HG03039 (cell line): Measurements from ENCODE around the gene C17orf100.
A peak's percentile ranks its signal among the peaks of the same experiment; 100 is the strongest.
"Not testable (repeated sequence)": the region's sequence is repeated elsewhere in the genome, so short reads cannot be mapped to it uniquely, and the experiment has no call there.

Experiments used
- ATAC-seq: cut with Tn5 transposase; IDR thresholded peaks from one replicate; pipeline ENCODE4 v1.9.1; 2021; ENCODE audit warnings: mild to moderate bottlenecking, moderate library complexity; ENCODE audit not compliant: unreplicated experiment

Gene C17orf100

GRCh38 chr17:6640536-6641246 is 10.9 kb upstream of the C17orf100 start, which contains the start of the genes KIAA0753 and TXNDC17:
Gene KIAA0753 (minus strand): TSS chr17:6640711. CDS start chr17:6635103, 5,608 bp downstream.
Gene TXNDC17 (plus strand): TSS chr17:6641060. CDS start chr17:6641083, 23 bp downstream.
- ATAC-seq = peak; percentile 81

GRCh38 chr17:6641247-6641863 is 10.2 kb upstream of the C17orf100 start:
- ATAC-seq = peak; percentile 6

GRCh38 chr17:6642592-6642991 is 9.0 kb upstream of the C17orf100 start:
- ATAC-seq = no peak

GRCh38 chr17:6643451-6644125 is 8.0 kb upstream of the C17orf100 start:
- ATAC-seq = no peak

GRCh38 chr17:6648181-6648580 is 3.4 kb upstream of the C17orf100 start:
- no peak for ATAC-seq

- no peak for ATAC-seq
Observed at GRCh38 chr17:6651919-6652452, 424 bp downstream of the C17orf100 start.

- no peak for ATAC-seq
Observed at GRCh38 chr17:6654841-6655731, 3.5 kb downstream of the C17orf100 start.

- not testable (repeated sequence) for ATAC-seq
Observed at GRCh38 chr17:6655732-6656361, 4.3 kb downstream of the C17orf100 start.

- not testable (repeated sequence) for ATAC-seq
Observed at GRCh38 chr17:6656797-6657632, 5.5 kb downstream of the C17orf100 start.

GRCh38 chr17:6657633-6658287 is 6.2 kb downstream of the C17orf100 start:
- no peak for ATAC-seq

- not testable (repeated sequence) for ATAC-seq
Observed at GRCh38 chr17:6658411-6658810, 6.8 kb downstream of the C17orf100 start.

- ATAC-seq = no peak
Observed at GRCh38 chr17:6660101-6660500, 8.5 kb downstream of the C17orf100 start.

GRCh38 chr17:6660805-6661463 is 9.4 kb downstream of the C17orf100 start:
- ATAC-seq = no peak

- ATAC-seq = no peak
Observed at GRCh38 chr17:6661464-6661848, 9.9 kb downstream of the C17orf100 start.

GRCh38 chr17:6663200-6663599 is 11.6 kb downstream of the C17orf100 start:
- ATAC-seq = not testable (repeated sequence)

GRCh38 chr17:6666077-6666521 is 14.5 kb downstream of the C17orf100 start:
- ATAC-seq = no peak

- ATAC-seq = no peak
Observed at GRCh38 chr17:6666557-6666956, 15.0 kb downstream of the C17orf100 start.

- ATAC-seq = no peak
Observed at GRCh38 chr17:6667516-6667915, 16.0 kb downstream of the C17orf100 start.
